ENCODE results near the gene TRIM2. TPM values are rescaled to one million over a fixed set of nuclear protein-coding genes. Genes with fewer than 3 reads are reported as not detected.

The TRIM2 gene
- total and polyA plus RNA-seq, 2 donors from 2014 or later, result 23.3 to 122 TPM

DNA sequence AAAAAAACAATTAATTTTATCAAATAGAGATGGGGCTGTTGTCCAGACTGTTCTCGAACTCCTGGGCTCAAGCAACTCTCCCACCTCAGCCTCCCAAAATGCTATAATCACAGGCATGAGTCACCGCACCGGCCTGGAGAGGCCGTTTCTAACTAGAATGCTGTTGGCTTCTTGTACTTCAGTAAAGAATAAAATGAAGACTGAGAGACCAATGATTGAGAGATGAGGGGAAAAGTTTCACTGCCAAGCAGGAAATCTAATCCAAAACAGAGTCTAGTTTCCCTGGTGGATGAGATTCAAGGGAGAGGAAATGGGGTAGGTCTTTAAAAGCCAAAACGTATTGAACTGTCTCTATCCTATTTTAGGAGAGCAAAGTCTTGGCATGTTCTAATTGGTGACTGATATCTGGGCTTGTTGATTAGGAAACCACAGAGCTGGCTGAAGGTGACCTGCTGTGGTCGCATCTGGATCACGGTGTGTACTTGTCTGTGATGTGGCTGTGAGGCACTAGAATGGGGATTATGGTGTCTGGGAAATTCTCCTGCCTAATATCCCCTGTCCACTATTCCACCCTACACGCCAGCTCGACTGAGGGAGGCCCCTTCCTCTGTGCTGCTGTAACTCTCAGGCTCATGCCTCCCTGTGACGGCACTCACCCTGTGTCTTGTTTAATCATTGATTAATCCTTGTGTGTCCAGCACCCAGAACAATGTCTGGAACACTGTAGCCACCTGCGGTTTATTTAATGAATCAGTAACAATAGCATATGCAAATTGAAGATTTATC, 15.0 kb upstream of the TRIM2 start:
- TF ChIP-seq, protein P1, sequence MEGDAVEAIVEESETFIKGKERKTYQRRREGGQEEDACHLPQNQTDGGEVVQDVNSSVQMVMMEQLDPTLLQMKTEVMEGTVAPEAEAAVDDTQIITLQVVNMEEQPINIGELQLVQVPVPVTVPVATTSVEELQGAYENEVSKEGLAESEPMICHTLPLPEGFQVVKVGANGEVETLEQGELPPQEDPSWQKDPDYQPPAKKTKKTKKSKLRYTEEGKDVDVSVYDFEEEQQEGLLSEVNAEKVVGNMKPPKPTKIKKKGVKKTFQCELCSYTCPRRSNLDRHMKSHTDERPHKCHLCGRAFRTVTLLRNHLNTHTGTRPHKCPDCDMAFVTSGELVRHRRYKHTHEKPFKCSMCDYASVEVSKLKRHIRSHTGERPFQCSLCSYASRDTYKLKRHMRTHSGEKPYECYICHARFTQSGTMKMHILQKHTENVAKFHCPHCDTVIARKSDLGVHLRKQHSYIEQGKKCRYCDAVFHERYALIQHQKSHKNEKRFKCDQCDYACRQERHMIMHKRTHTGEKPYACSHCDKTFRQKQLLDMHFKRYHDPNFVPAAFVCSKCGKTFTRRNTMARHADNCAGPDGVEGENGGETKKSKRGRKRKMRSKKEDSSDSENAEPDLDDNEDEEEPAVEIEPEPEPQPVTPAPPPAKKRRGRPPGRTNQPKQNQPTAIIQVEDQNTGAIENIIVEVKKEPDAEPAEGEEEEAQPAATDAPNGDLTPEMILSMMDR (IDR thresholded peaks at IDR 0.05; ENCODE audit: borderline replicate concordance, extremely low read depth, insufficient read depth), result no peak
- Histone ChIP-seq H3K9me3 (ENCODE audit: control insufficient read depth in 2 of 3, insufficient read depth in 1 of 3, low read length in 3 of 3) (no peaks in the 10 kb centered on the region), H3K27me3 (ENCODE audit: control insufficient read depth, insufficient read depth, low read length) (no peaks in the 10 kb centered on the region), H3K27ac (ENCODE audit: low read depth in 2 of 2, low read length in 2 of 2) (peak overlapping the region; percentile 42 to 61), H3K4me1 (ENCODE audit: control insufficient read depth in 2 of 3, insufficient read depth in 2 of 3, low read depth in 1 of 3, low read length in 3 of 3) (peaks cover 0 to 5% (median 4%) of the 10 kb centered on the region in 3 donors), H3K36me3 (ENCODE audit: control insufficient read depth in 2 of 3, insufficient read depth in 3 of 3, low read length in 3 of 3) (no peaks in the 10 kb centered on the region), H3K4me3 (ENCODE audit: low read length in 3 of 3) (no peak overlapping the region), H3K9ac (ENCODE audit: low read length in 3 of 3) (peak overlapping the region in 1 of 3 donors; percentile 51)
- DNase-seq (peak in 3 of 5 donors; percentile 49 to 78 (median 66)), FAIRE-seq (peak; percentile 57)
- intact Hi-C loops (cut with DNase I), result no loop called here

DNA sequence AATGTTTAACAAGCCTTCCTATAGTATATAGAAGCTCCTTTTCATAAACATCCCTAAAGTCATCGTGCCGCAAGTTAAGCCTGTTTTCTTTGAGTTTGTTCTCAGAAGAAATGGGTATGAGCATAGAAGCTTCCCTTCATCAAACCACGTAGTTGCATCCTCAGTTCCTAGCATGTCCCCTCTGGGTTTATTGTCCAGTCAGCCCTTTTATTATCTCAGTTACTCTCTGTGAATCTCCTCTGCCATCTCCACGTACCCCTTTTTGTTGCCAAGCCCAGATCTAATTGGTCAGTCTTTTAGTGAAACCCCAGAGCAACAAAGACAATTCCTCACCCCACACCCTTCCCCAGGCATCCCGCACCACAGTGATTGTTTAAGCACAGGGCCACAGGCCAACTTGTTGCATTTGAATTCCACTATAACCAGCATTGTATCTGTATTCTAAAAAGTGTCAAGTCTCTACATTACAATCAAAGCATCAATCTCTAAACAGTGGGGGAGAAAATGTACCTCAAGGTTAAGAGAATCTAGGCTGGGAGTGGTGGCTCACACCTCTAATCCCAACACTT, 12.4 kb upstream of the TRIM2 start:
- TF ChIP-seq, protein P1 (IDR thresholded peaks at IDR 0.05; ENCODE audit: borderline replicate concordance, extremely low read depth, insufficient read depth), result no peak
- H3K4me1 ChIP-seq (ENCODE audit: control insufficient read depth in 2 of 3, insufficient read depth in 2 of 3, low read depth in 1 of 3, low read length in 3 of 3), result peaks cover 0 to 5% (median 4%) of the 10 kb centered on the region in 3 donors
- no peak for DNase-seq
- H3K27ac ChIP-seq (ENCODE audit: low read depth in 2 of 2, low read length in 2 of 2), result no peak overlapping the region
- no peaks in the 10 kb centered on the region for H3K9me3 ChIP-seq (ENCODE audit: control insufficient read depth in 2 of 3, insufficient read depth in 1 of 3, low read length in 3 of 3)
- H3K9ac ChIP-seq (ENCODE audit: low read length in 3 of 3), result no peak overlapping the region
- FAIRE-seq, result no peak
- intact Hi-C loops (cut with DNase I), result no loop called here
- H3K27me3 ChIP-seq (ENCODE audit: control insufficient read depth, insufficient read depth, low read length), result no peaks in the 10 kb centered on the region
- no peak overlapping the region for H3K4me3 ChIP-seq (ENCODE audit: low read length in 3 of 3)
- H3K36me3 ChIP-seq (ENCODE audit: control insufficient read depth in 2 of 3, insufficient read depth in 3 of 3, low read length in 3 of 3), result no peaks in the 10 kb centered on the region

DNA sequence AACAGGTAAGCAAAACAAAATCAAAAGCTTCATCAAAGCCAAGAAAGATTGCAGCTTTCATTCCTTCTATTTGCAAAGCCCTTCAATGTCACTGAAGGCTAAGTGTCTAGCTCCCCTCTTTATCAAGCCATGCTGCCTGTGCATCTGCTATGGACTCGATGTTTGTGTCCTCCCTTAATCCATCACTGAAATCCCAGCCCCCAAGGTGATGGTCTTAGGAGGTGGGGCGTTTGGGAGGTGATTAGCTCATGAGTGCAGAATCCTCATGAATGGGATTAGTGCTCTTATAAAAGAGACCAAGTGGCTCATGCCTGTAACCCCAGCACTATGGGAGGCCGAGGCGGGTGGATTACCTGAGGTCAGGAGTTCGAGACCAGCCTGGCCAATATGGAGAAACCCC, 6.9 kb upstream of the TRIM2 start:
- H3K9ac ChIP-seq (ENCODE audit: low read length in 3 of 3), result no peak overlapping the region
- FAIRE-seq (no peak), DNase-seq (no peak)
- H3K27me3 ChIP-seq (ENCODE audit: control insufficient read depth, insufficient read depth, low read length), result no peaks in the 10 kb centered on the region
- no peak overlapping the region for H3K4me3 ChIP-seq (ENCODE audit: low read length in 3 of 3)
- H3K27ac ChIP-seq (ENCODE audit: low read depth in 2 of 2, low read length in 2 of 2), result no peak overlapping the region
- no peaks in the 10 kb centered on the region for H3K36me3 ChIP-seq (ENCODE audit: control insufficient read depth in 2 of 3, insufficient read depth in 3 of 3, low read length in 3 of 3)
- no peaks in the 10 kb centered on the region for H3K9me3 ChIP-seq (ENCODE audit: control insufficient read depth in 2 of 3, insufficient read depth in 1 of 3, low read length in 3 of 3)
- no peaks in the 10 kb centered on the region for H3K4me1 ChIP-seq (ENCODE audit: control insufficient read depth in 2 of 3, insufficient read depth in 2 of 3, low read depth in 1 of 3, low read length in 3 of 3)
- TF ChIP-seq, protein P1 (IDR thresholded peaks at IDR 0.05; ENCODE audit: borderline replicate concordance, extremely low read depth, insufficient read depth), result no peak
- intact Hi-C loops (cut with DNase I), result no loop called here

Measured in kidney (tissue), 14 donors.